GM12891 (cell line): ENCODE data around the gene MCM3AP.

Source experiments
- POLR2A ChIP-seq: IDR thresholded peaks from 2 replicates; pipeline ENCODE4 v1.6.1; 2011; ENCODE audit warnings: low read depth, low read length, control low read depth
- POLR2AphosphoS5 ChIP-seq: IDR thresholded peaks from 2 replicates; pipeline ENCODE4 v1.6.1; 2011; ENCODE audit warnings: low read depth, low read length, control low read depth
- TAF1 ChIP-seq: IDR thresholded peaks from 2 replicates; pipeline ENCODE4 v1.6.1; 2011; ENCODE audit warnings: low read depth, low read length, control low read depth

- TF ChIP-seq TAF1 (no peak), POLR2A (no peak), POLR2AphosphoS5 (no peak)
Measured at GRCh38 chr21:46264046-46264689, 21.2 kb downstream of the MCM3AP start.
